ENCODE measurements around the gene TCEAL4. TPM values are rescaled to one million over a fixed set of nuclear protein-coding genes. Genes with fewer than 3 reads are reported as not detected.

The TCEAL4 gene
- 59.7 and 60.1 TPM in 2 replicates for total RNA-seq

GRCh38 chrX:103585411-103586313, at the start of gene TCEAL4:
TCEAL4 (plus strand) TSS chrX:103585515; CDS start chrX:103586676, 1,161 bp downstream.

GRCh38 chrX:103607364-103608305, 22.3 kb downstream of the TCEAL4 start, which contains the start of gene TCEAL3:
TCEAL3 (plus strand) TSS chrX:103607963; CDS start chrX:103609065, 1,102 bp downstream.

DNA sequence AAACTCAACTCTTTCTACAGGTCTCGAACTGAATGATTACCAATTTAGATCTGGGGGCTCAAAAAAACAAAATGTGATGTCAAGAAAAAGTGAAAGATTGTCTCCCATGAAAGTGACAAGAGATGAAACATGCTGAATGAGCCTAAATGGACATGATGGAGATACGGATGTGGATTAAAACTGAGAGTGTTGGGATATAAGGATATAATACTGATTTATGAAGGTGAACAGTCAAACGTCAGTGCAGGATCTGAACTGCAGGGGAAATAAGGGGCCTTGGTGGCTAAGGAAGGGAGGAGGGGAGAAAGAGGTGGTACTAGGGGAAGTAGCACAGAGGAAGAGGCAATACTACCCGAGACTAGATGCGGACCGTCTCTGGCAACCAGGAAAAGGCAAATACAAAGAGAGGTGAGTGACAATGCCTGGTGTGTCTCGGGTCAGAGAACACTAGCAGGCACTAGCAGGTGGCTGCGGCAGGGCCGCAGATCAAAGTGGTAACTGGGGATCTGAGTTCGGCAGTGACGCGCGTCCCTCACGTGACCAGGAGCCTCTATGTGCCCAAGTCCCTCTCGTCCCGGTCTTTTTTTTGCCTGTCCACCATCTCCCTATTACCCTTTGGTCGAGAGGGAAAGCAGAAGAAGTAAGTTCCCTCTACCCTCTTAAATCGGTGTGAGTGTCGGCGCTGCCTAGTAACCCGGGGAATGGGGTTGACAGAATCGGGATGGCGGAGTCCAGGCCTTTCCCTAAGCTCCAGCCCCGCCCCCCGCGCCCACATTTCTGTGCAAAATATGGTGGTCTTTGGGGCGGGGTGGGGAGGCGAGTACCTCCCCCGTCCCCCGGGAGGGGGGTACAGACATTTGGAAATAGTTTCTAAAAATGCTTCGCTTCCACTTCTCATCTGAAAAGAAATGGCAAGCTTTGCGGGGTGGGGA, 43.3 kb downstream of the TCEAL4 start, which contains the start of gene TCEAL1:
Gene TCEAL1 (plus strand): TSS at position 590 of the 932 bp plus-strand sequence. CDS start 942 bp downstream, outside the sequence.

Other genes with a start within 250 kb of the TCEAL4 start
- 73.2 and 117 TPM in 2 replicates for gene TCEAL9, start 229.0 kb upstream of the TCEAL4 start, total RNA-seq
- gene BEX3, start 209.0 kb upstream of the TCEAL4 start, total RNA-seq = 264 and 317 TPM in 2 replicates
- not detected in 2 replicates for gene RAB40A, start 66.0 kb upstream of the TCEAL4 start, total RNA-seq
- 36.0 and 42.7 TPM in 2 replicates for gene TCEAL3, start 22.4 kb downstream of the TCEAL4 start, total RNA-seq
- gene TCEAL1, start 43.5 kb downstream of the TCEAL4 start, total RNA-seq = 28.7 and 34.0 TPM in 2 replicates
- 509 and 767 TPM in 2 replicates for gene MORF4L2, start 101.2 kb downstream of the TCEAL4 start, total RNA-seq
- not detected in 2 replicates for gene TMEM31, start 125.4 kb downstream of the TCEAL4 start, total RNA-seq
- 1.8 TPM in 1 of 2 replicates, not detected in the other for gene PLP1, start 191.3 kb downstream of the TCEAL4 start, total RNA-seq
- 0.29 and 1.1 TPM in 2 replicates for gene RAB9B, start 246.7 kb downstream of the TCEAL4 start, total RNA-seq

Data from myometrial cell (primary cell).